ENCODE data around the gene GALT. TPM values are rescaled to one million over a fixed set of nuclear protein-coding genes. Genes with fewer than 3 reads are reported as not detected.
A peak's percentile ranks its signal among the peaks of the same experiment; 100 is the strongest.

The GALT gene
- total and polyA plus RNA-seq, 2 of the 13 experiments (the other 11 are each of a cell fraction or from before 2014, with no cell fraction given), result 40.4 to 46.3 TPM

GRCh38 chr9:34637356-34638137 lies 8.9 kb upstream of the GALT start, which contains the start of gene SIGMAR1 (continued):
- TF ChIP-seq, protein P1, sequence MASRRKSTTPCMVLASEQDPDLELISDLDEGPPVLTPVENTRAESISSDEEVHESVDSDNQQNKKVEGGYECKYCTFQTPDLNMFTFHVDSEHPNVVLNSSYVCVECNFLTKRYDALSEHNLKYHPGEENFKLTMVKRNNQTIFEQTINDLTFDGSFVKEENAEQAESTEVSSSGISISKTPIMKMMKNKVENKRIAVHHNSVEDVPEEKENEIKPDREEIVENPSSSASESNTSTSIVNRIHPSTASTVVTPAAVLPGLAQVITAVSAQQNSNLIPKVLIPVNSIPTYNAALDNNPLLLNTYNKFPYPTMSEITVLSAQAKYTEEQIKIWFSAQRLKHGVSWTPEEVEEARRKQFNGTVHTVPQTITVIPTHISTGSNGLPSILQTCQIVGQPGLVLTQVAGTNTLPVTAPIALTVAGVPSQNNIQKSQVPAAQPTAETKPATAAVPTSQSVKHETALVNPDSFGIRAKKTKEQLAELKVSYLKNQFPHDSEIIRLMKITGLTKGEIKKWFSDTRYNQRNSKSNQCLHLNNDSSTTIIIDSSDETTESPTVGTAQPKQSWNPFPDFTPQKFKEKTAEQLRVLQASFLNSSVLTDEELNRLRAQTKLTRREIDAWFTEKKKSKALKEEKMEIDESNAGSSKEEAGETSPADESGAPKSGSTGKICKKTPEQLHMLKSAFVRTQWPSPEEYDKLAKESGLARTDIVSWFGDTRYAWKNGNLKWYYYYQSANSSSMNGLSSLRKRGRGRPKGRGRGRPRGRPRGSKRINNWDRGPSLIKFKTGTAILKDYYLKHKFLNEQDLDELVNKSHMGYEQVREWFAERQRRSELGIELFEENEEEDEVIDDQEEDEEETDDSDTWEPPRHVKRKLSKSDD (CRISPR knock-in tag; IDR thresholded peaks at IDR 0.05; ENCODE audit: low read depth), result no peak; the same call in 1 of the 2 replicates
- TF ChIP-seq ZNF781 (CRISPR knock-in tag; IDR thresholded peaks at IDR 0.05; ENCODE audit: borderline replicate concordance, not compliant biosample characterization), result no peak
- no peak for TF ChIP-seq ZBTB26 (CRISPR knock-in tag; IDR thresholded peaks at IDR 0.05; ENCODE audit: borderline replicate concordance)
- peak; percentile 50; the same call in 1 of the 2 replicates for TF ChIP-seq GLI4 (CRISPR knock-in tag; IDR thresholded peaks at IDR 0.05; ENCODE audit: borderline replicate concordance)
- no peak for TF ChIP-seq ZSCAN30 (CRISPR knock-in tag; IDR thresholded peaks at IDR 0.05)
- no peak for TF ChIP-seq IKZF1 (IDR thresholded peaks at IDR 0.05)
- TF ChIP-seq ZBTB34 (CRISPR knock-in tag; IDR thresholded peaks at IDR 0.05), result 0 out of 2 replicates have a peak, but pooled peaks have one; percentile 44
- peak; percentile 75 for TF ChIP-seq GATAD1 (CRISPR knock-in tag; IDR thresholded peaks at IDR 0.05)
- TF ChIP-seq SRF (IDR thresholded peaks at IDR 0.05; ENCODE audit: low read depth, low read length), result no peak
- no peak for TF ChIP-seq ZBTB3 (CRISPR knock-in tag; IDR thresholded peaks at IDR 0.05; ENCODE audit: borderline replicate concordance, low read depth)
- no peak for TF ChIP-seq KAT2B (IDR thresholded peaks at IDR 0.05; ENCODE audit: borderline replicate concordance, low read depth, low read length)
- TF ChIP-seq ZNF761 (CRISPR knock-in tag; conservative IDR thresholded peaks at IDR 0.05), result peak; percentile 53; the same call in 1 of the 2 replicates
- TF ChIP-seq ZNF337 (CRISPR knock-in tag; IDR thresholded peaks at IDR 0.05; ENCODE audit: borderline replicate concordance, low read depth), result peak; percentile 44; the same call in 1 of the 2 replicates
- peak; percentile 73; the same call in 1 of the 2 replicates for TF ChIP-seq SIN3A (IDR thresholded peaks at IDR 0.05; ENCODE audit: borderline replicate concordance, low read depth, low read length)
- TF ChIP-seq GTF3A (CRISPR knock-in tag; conservative IDR thresholded peaks at IDR 0.05), result no peak
- peak; percentile 84; the same call in 1 of the 2 replicates for TF ChIP-seq ZNF670 (CRISPR knock-in tag; IDR thresholded peaks at IDR 0.05; ENCODE audit: borderline replicate concordance)
- no peak for TF ChIP-seq ZSCAN20 (CRISPR knock-in tag; IDR thresholded peaks at IDR 0.05; ENCODE audit: borderline replicate concordance)
- TF ChIP-seq DMAP1 (CRISPR knock-in tag; IDR thresholded peaks at IDR 0.05), result peak; percentile 68
- TF ChIP-seq GTF2F1 (IDR thresholded peaks at IDR 0.05; ENCODE audit: low read length), result no peak
- TF ChIP-seq ZNF546 (CRISPR knock-in tag; conservative IDR thresholded peaks at IDR 0.05), result peak; percentile 85; the same call in 1 of the 2 replicates
- TF ChIP-seq NFRKB (IDR thresholded peaks at IDR 0.05), result no peak
- no peak for TF ChIP-seq HMG20A (CRISPR knock-in tag; IDR thresholded peaks at IDR 0.05; ENCODE audit: borderline replicate concordance)
- peak; percentile 99 for TF ChIP-seq ZNF547 (CRISPR knock-in tag; IDR thresholded peaks at IDR 0.05)
- TF ChIP-seq ZNF253 (CRISPR knock-in tag; IDR thresholded peaks at IDR 0.05; ENCODE audit: borderline replicate concordance), result peak; percentile 7; the same call in 1 of the 2 replicates
- peak; percentile 95 for TF ChIP-seq NAIF1 (CRISPR knock-in tag; IDR thresholded peaks at IDR 0.05; ENCODE audit: borderline replicate concordance)

Measured in HepG2 (cell line).